GM12878 (cell line): Measurements from ENCODE around the gene SETD4.

Experiments used
- FOXK2 ChIP-seq: fragments of 450-650 bp; IDR thresholded peaks from 2 replicates; pipeline ENCODE4 v1.6.1; 2017; ENCODE audit warnings: mild to moderate bottlenecking, moderate library complexity
- POLR2AphosphoS5 ChIP-seq: IDR thresholded peaks from 2 replicates; pipeline ENCODE4 v1.6.1; 2011; ENCODE audit warnings: mild to moderate bottlenecking, low read length, inconsistent platforms

- TF ChIP-seq FOXK2 (no peak), POLR2AphosphoS5 (no peak)
Observed at GRCh38 chr21:36005879-36006400, 54.4 kb downstream of the SETD4 start.
